NCI-H345 treated with DMSO at 0.1 percent for 48 hours (cell line): Measurements from ENCODE around the gene TBXA2R.
"Not testable (repeated sequence)": the region's sequence is repeated elsewhere in the genome, so short reads cannot be mapped to it uniquely, and the experiment has no call there.

Experiments
- DNase-seq: peaks from one replicate; lab custom pipeline; 2025; ENCODE audit not compliant: unreplicated experiment; lab: John Stamatoyannopoulos, UW

The TBXA2R gene

GRCh38 chr19:3606690-3607289, at the start of gene TBXA2R:
TSS of gene TBXA2R (minus strand) at chr19:3606875. CDS start at chr19:3600634, 6,241 bp downstream.
- DNase-seq, result no peak

DNA sequence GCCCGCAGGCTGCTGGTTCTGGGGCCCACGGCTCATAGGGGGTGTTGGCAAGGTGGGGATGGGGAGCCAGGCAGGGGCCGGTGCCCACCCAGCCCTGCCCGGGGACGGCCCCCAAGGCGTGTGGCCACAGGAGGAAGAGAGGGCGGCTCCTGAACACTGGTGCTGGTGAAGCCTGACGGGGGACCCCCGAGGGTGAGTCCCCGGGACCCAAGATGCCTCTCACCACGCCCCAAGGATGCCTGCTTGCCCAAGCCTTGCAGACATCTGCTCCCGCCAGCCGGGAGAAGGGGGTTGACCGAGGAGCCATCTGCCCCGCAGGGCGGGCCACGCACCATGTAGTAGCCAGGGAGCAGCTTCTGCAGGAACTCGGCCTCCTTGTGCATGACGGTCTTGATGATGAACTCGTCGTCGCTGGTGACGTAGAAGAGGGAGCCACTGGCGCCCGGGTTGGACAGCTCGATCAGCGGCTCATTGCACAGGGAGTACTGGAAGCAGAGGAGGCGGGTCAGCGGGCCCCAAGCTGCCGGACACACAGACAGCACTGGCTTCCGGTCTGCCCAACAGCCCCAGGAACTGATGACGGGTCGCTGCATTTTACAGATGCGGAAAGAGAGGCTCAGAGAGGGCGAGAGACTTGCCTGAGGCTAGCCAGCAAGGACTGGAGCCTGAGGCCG, 49.5 kb upstream of the TBXA2R start:
- no peak for DNase-seq

DNA sequence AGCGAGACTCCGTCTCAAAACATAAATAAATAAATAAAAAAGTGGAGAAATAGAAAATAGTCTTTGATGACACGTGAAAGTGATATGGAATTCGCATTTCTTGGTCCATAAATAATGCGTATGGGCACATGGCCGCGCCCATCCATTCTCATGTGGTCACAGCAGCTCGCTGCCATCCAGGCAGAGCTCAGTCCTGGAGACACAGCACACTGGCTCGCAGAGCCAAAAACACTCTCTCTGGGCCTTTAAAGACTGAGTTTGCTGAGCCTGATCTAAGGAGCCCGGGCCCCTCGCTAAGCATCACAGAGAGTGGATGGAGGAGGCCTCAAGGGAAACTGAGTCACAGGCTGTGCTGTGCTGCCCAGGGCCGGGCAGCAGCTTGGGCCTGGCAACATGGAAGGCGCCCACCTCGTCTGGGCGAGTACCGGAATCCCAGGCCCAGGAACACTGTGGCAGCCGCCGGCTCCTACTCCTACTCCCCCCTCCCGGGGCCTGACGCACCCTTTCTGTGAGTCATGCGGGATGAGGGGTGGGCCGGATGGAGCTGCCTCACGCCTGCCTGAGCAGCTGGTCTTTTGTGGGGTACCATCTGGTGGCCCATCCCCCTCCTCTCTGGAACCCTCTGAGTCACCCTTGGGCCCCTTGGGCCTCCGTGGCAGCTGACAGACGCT, 48.9 kb upstream of the TBXA2R start:
- no peak for DNase-seq

DNA sequence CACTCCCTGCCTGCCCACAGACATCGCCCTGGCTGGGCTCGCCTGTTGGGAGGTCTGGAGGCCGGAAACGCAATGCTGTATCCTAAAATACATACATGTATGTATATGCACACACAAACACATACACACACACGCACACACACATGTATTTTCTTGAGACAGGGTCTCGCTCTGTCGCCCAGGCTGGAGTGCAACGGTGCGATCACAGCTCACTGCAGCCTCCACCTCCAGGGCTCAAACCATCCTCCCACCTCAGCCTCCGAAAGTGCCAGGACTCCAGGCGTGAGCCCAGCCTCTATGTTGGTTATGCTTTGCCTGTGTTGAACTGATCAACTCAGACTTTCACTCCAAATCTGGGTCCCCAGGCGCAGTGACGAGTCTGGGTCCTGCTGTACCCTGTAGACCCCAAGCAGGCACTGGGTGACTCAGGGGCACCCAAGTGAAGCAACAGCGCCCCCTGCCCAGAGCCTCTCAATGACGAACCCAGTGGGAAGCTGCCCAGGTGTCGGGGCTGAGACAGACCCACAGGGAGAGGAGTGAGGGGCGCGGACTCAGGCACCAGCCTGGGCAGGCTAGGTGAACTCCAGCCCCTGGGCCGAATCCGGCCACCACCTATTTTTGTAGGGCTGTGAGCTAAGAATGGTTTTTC, 47.3 kb upstream of the TBXA2R start:
- DNase-seq, result no peak

GRCh38 chr19:3653081-3653795, 46.6 kb upstream of the TBXA2R start:
- no peak for DNase-seq

DNA sequence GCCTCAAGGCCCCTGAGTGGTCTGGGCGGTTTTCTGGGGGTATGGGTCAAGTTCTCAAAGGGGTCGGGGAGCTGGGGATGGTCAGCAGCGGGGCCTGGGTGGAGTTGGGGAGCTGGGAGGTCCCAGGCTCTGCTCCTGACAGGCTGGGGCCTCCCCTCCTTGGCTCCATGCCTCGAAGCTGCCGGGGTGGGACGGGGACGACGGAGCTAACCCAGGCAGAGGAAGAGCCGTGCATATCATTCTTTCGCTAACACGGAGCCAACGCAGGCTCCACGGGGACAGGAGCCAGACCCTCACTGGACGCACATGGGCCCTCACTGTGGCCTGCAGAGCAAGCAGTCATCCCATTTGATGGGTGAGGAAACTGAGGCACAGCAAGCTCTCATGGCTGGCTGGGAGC, 45.7 kb upstream of the TBXA2R start:
- DNase-seq, result no peak

- no peak for DNase-seq
These were observed 45.0 kb upstream of the TBXA2R start for GRCh38 chr19:3651684-3652083.

GRCh38 chr19:3649888-3650287, 43.2 kb upstream of the TBXA2R start:
- no peak for DNase-seq

- no peak for DNase-seq
These were observed 41.6 kb upstream of the TBXA2R start for GRCh38 chr19:3648037-3648905.

DNA sequence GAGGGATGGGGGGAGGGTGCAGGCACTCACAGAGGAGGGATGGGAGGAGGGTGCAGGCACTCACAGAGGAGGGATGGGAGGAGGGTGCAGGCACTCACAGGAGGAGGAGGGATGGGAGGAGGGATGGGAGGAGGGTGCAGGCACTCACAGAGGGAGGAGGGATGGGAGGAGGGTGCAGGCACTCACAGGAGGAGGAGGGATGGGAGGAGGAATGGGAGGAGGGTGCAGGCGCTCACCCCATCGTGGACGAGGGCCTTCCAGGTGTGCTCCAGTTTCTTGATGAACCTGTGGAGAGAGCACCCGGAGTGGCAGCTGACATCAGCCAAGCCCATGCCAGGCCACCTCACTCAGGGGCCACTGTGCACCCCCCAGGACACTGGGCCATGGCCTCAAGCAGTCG, 40.4 kb upstream of the TBXA2R start:
- not testable (repeated sequence) for DNase-seq

GRCh38 chr19:3646336-3647092, 39.8 kb upstream of the TBXA2R start:
- DNase-seq, result no peak

GRCh38 chr19:3645726-3646125, 39.1 kb upstream of the TBXA2R start:
- DNase-seq, result no peak

DNA sequence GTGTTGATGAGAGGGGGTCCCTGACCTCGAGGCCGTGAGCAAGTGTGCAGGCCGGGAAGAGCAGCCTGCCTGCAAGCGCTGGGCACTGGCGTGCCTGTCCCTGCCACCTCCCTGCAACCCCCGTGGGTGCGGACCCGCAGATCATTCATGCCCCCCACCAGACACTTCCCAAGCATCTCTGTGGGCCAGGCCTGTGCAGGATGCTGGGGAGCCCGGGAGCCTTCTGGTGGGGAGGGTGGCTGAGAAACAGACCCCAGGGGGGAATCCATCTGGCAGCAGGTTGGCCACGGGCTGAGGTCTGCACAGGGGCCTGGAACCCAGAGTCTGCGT, 38.4 kb upstream of the TBXA2R start:
- no peak for DNase-seq

GRCh38 chr19:3644351-3645066, 37.8 kb upstream of the TBXA2R start:
- no peak for DNase-seq

DNA sequence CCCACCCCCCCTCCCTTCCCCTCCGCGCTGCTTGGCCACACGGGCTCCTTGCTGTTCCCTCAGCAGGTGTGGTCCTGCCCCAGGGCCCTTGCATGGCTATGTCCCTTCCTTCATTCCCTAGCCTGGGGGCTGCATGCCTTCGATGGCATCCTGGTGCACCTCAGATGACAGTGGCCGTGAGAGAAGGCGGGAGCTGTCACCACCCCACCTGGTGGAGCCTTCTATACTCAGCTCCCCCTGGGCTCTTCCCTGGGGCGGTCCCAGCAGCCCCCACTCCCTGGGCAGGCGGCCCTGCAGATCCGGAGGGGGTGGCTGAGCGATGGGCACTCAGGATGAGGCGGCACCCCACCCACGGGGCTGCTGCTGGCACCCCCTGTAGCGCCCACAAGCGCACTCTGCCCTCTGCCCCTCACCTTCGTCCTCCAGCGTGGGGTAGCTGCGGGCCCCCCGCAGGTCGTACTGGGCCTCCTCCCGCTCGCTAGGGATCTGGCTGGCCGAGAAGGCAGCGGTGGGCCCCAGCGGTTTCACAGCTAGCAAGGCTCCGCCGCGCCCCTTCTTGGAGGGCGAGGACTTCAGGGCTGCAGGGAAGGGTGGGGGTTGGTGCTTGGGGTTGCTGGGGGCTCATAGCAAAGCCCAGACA, 37.1 kb upstream of the TBXA2R start:
- no peak for DNase-seq

- DNase-seq, result no peak
These were observed 36.5 kb upstream of the TBXA2R start for GRCh38 chr19:3642987-3643673.

DNA sequence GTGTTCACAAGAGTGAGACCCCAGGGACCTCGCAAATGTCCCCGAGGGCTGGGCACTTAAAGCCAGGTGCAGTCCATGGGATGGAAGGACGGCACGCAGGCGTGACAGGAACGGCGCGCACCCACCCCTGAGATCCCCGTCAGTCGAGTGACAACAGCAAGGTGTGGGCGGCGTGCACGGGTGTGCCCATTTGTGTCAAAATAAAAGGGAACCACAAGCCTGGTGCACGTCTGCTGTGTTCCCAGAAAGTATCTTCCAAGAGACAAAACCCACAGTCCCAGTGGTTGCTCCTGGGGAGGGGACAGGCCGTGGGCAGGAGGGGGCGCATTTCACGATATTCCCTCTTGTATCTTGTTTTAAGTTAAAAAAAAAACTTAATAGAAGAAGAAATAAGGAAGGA, 35.6 kb upstream of the TBXA2R start:
- no peak for DNase-seq
